ENCODE measurements around the gene NEURL1B.
"Not testable (repeated sequence)": the region's sequence is repeated elsewhere in the genome, so short reads cannot be mapped to it uniquely, and the experiment has no call there.

The NEURL1B gene

DNA sequence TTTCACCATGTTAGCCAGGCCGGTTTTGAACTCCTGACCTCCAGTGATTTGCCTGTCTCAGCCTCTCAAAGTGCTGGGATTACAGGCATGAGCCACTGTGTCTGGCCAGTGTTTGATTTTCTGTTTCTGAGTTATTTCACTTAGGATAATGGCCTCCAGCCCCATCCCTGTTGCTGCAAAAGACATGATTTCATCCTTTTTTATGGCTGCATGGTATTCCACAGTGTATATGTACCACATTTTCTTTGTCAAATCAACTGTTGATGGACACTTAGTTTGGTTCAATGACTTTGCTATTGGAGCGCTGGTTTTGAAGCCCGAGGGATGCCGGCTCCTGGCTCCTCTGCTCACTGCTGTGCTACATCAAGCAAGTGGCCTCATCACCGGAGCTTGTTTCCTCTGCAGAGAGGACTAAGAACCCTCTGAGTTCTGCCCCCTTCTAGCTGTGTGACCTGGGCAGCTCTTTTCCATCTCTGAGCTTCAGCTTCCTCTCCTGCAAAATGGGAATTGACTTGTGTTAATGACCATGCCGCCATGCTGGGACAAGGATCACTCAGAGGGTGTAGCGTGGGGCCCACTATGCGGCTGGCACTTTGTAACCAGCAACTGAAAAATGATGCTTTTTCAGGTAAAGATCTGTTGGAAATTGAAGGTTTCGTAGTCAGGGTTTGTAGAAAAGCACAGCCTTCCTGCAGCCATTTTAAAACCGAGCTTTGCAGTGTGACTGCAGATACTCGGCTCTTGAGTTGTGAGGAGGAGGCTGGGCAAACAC lies 4.6 kb upstream of the NEURL1B start:
- DNase-seq: no peak

DNA sequence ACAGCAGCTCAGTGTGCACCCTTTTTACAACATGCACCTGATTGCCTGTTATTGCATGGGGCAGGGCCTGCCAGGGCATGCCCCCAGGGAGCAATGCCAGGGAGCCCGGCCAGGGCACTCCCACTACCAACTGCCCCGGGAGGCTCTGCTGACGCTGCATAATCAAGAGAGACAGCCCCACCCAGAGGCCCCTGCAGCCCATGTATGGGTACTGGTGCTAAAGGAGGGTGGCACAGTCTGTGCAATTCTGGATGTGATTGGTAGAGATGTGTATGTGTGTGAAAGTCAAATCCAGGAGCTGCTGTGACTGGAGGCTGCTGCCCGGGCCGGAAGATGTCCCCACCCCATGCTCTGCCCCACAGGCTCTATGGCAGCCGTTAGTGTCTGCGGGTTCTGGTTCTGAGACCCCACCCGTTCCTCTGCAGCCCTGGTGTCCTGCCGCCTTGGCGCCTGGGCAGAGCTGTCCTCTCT lies 3.9 kb upstream of the NEURL1B start:
- DNase-seq: no peak

DNA sequence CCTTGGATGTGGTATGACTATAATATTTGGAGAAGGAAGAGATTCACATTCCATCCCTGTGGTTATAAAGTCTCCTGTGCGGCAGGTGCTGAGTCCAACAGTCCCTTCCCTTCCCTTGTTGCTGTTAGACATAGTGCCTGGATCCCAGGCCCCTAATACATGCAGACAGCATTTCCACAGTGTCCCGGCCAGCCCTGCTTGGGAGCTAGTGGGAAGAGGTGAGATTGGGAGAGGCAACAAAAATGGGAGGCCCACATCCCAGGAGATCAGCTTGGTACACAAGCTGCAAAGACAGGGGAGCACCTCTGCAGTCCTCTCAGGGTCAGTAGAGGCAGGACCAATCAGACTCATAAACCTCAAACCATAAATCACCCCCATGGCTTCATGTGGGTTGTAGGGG lies 3.3 kb upstream of the NEURL1B start:
- no peak for DNase-seq

DNA sequence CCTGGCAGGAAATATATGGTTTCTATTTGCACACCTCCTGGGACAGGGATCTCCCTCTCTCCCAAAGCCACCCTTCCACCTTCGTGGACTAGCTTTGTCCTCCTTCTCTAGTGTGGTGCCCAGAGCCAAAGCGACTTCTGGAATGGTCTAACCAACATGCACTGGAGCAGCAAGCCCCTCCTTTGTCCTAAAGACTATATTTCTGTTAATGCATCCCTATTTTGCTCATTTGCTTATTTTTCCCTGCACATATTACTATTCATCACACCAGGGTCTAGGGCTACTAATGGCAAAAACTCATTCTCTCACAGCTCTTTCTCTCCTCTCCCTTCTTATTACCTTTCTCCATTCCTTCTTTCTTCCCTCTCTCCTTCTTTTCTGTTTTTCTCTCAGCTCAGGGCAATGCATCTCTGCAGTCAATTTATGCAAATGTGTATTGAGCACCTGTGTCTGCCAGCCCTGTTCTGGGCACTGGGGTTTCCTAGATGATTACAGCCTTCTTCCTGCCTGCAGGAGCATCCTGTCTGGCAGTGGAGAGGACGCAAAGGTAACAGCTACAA lies 2.8 kb upstream of the NEURL1B start:
- no peak for DNase-seq

DNA sequence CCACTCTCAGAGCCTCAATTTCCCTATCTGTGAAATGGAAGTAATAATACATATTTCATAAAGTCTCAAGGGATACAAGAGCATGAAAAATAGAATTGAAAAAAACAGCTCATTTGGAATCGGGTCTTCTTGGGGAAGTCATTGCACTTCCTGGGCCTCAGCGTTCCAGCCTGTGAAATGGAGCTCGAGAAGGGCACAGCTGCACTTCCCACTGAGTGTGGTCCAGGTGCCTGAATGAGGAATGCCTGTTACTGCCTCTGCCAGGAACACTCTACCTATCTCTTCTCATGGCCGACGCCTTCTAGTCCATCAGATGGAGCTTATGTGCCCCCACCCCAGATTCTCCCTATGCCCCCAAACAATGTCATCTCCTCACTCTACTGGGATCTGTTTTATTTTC lies 924 bp upstream of the NEURL1B start:
- no peak for DNase-seq

DNA sequence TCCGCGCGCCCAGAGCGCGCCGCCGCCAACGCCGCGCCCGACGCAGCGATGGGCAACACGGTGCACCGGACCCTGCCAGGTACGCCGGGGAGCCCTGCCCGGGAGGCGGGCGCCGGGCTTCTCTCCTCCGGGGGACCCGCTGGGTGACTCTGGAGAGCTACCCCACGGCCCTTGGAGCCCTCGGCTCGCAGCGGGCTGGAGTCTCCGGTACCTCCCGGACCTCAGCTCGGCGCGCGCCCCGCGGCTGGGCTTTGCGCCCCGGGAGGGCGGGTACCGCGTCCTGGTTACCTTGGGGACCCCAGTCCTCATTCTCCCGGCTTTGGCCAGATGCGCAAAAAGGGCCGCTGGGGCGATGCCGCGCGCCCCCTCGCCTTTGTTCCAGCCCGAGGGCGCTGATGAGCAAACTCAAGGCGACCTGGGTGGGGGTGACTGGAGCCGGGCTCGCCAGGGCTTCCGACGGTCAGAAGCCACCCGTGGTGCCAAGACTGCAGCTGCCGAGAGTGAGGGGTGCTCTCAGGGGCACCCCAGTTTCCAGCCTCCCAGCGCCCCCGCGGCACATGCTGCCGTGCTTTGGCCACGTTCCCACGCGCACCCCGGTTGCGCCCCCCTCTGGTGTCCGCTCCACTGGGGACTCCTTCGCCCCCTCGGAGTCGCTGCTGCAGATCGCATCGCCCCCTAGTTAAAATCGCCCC lies 442 bp downstream of the NEURL1B start:
- no peak for DNase-seq

DNA sequence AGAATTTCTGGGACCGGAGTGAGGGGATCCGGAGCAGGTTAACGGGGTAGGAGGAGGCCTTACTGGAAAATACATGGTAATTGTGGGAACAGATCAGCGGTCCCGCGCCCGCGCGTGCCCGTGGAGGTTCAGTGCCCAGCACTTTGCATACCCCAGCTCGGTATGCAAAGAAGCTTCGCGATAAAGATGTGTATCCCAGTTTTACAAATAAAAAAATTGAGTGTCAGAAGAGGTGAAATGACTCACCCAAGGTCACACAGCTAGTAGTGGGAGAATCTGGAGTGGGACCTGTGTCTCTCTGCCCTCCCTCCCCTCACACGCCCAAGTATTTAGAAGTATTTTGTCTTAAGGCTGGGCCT lies 967 bp downstream of the NEURL1B start:
- DNase-seq: no peak

DNA sequence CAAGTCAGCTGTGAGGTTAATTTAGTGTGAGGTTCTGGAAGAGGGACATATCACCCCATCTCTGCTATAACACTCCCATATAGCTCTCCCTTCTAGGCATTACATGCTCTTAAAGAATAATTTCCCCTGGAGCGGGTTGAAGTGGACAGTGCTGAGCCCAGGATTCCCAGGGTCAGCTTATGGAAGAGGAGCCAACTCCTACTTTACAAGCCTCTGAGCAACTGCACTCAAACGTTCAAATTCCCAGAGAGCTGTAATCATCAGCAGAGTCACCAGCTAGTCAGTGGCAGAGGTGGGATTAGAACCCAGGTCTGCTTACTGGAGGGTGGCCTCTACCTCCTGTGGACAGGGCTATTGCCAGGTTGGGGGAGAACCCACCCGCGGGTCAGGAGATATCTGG lies 1.4 kb downstream of the NEURL1B start:
- no peak for DNase-seq

DNA sequence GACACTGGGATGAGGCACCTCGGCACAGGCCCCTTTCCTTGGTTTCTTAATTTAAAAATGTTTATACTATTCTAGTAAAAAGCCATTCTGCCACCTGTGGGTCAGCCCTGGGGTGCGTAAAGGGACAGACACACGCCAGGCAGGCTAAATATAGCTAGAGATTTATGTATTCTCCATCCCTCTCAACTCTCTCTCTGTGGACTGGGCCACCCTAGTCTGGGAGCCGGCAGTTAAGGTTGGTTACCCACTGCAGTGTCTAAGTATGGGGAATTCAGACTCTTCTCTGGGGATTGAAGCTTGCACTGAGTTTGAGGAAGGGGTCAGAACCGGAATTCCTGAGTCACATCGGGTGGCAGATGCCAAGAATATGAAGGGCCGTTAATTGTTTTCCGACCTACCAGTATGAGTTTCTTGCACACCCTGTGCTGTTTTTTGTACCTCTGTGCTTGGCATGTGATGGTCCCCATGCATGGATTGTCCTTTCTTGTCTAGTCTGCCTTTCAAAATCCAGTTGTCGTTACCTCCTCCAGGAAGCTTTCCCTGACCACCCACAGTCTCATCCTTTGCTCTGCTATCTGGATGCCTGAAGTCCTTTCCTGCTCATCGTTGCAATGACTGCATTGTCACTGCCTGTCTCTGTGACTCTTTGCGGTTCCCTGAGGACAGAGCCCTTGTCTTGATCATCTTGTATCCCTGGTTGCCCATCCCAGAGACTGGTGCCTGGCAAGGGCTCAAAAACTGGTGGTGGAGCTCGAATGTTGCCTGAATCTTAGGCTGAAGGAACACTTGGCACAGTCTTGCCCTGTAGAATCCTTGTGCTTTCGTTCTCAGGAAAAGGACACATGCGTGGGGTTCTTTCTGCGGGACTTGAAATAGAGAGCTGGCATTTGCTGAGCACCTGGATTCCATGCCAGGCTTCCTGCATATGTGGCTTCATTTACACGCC lies 2.1 kb downstream of the NEURL1B start:
- DNase-seq: no peak

DNA sequence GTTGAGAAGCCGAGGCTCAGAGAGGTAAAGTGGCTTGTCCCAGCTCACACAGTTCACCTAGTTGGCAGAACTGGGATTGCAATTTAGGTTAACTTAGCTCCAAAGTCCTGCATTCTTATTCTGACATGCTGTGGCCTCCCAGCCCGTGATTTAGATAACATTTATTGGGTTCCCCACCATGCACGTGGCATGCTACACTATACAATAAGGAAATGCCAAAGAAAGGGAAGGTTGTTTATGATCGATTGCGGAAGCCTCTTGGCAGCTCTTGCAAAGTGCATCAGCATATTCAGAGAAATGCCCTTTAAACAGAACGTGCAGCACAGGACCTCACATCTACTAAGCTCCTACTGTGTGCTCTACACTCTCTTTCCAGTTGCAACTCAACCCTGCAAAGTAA lies 3.2 kb downstream of the NEURL1B start:
- DNase-seq: no peak

DNA sequence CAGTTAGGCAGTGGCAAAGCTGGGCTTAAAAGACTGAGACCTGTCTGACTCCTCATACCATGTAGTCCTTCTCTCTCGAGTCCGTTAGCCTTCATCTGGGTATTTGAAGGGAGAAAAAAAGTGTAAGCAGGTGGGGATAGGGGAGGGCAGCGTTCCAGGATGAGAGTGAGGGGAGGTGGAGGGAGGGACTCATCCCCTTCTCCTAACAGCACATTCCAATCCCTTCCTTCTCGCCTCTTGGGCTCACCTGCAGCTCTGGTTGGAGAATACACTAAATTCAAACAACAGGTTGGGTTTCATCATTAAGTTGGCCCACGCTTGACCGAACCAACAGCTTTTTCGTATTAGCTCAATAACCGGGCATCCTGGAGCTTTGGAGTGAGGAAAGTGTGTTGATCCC lies 3.6 kb downstream of the NEURL1B start:
- no peak for DNase-seq

DNA sequence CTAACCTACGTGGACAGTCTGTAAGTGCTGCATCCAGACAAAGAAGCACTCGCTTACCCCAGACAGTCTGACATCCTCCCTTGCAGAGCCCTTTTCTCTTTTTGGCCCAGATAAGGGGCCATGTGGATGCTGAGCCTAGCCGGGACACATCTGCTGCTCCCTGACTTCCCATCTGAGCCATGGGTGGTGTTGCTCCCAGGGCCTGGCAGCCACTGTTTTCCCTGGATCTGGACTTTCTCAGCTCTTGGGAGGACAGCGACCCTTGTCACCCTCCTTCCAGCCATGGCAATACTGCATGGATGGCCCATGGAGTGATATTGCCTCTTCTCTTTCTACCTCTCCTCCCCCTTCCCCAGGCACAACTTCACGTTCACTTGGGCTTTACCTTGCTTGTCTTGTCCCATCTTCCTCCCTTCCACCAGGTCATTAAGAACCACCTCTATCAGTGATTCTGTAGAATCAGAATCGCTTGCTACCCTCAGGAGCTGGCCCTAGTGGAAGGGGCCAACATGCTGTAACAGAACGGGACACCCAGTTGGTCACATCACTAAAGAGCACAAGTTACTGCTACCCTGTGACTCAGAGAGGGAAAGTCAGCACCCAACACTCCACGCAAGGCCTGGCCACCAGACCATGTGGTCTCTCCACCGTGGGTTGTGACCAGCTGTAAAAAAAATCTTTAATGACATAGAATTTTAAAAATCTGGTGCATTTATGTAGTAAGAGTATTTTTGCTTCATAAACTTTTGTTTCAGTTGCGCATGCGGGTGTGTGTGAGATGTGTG lies 4.4 kb downstream of the NEURL1B start:
- DNase-seq: no peak

DNA sequence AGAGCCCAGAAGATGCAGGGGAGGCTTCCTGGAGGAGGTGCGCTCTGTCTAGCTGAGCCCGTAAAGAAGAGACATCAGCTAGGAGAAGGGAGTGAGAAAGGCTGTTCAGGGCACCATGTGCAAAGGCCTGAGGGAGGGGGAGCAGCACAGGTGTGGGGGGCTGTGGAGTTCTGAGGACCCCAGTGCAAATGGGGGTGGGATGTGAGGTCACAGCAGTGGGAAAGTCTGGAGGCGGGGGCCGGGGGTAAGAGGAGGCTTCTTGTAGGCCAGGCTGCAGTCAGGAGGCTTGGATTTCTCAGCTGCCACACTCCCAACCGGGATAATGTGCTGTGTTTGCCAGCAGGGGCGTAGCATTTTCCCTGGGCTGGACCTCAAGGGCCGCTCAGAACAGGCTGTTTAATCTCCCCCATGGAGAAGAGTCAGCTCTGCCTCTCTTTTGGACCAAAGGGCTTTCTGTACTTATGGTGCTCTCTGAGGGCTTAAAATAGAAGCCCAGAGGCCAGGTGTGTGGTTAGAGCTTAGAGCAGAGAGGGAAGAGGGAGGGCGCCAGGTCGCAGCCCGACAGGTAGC lies 5.7 kb downstream of the NEURL1B start:
- no peak for DNase-seq

DNA sequence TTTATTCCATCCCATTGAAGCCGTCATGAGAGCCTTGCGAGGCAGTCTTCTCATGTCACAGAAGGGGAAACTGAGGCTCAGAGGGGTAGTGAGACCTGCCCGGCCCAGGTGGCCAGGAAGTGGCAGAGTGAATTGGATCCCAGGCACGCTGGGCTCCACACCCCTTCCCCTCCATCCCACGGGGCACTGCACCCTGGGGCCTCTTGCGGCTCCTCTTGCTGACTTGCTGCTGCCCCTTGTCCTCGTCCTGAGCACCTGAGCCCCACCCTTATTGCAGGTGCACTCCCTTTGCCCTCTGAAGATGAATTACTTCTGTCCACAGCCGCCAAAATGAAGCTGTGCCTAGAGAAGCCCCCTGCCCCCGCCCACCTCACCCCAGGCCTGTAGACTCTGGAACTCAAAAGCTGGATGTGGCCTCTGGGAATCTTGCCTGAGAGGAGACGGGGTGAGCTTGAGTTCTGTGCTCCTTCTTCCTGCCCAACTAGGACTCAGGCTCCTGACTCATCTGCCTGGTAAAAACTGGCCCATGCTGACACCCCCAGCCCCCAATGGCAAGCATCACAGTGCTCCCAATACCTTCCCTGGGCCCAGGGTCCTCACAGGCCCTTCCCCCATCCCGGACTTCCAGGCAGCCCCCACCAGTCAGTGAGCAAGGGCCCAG lies 6.4 kb downstream of the NEURL1B start:
- DNase-seq: no peak

DNA sequence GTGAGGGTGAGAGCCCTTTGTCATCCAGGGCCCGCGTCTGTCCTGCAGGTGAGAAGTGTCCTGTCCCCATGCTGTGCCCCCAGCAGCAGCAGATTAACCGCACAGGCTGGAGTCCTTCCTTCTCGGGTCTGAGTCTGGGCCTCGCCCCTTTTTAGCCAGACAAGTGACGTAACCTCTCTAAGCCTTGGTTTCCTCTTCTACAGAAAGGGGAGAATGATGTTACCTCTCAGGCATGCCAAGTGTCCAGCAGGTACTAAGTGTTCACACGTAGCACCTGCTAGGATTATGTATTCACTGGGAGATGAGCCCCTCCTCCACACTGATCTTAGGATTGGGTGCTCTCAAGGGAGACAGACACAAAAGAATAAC lies 6.9 kb downstream of the NEURL1B start:
- no peak for DNase-seq

DNA sequence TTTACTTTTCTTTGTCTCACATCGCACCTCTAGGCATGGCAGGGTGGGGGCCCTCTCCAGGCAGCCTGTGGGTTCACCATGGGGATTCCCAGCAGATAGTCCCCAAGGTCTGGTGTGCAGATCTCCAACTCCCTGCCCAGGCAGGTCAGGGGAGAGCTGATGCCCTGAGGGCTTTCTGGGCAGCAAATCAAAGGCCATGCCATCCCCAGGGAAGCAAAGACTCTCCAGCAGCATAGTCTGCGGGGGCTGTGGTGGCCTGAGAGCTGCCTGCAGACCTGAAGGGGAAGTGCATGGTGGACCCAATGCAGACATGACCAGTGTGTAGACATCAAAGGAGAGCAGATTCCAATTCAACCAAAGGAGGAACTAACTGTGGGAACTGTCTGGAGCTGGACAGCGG lies 7.7 kb downstream of the NEURL1B start:
- DNase-seq: no peak

DNA sequence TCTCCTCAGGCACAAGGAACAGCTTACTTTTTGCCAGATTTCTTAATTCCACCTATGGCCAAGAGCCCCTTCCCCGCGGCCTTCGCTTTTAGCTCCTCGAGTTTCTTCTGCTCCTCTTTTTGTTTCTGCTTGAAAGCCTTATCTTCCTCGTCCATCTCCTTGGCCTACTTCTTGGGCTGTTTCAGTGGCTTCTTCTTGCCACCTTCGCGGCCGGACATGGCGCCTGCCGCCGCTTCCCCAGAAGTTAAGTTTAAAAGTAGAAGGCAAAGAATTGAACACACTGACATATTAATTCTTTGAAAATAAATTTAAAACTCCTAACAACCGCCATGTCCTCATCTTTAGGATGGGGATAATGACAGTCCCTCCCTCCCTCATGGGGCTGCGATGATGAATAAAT lies 15.4 kb downstream of the NEURL1B start:
- DNase-seq: not testable (repeated sequence)

DNA sequence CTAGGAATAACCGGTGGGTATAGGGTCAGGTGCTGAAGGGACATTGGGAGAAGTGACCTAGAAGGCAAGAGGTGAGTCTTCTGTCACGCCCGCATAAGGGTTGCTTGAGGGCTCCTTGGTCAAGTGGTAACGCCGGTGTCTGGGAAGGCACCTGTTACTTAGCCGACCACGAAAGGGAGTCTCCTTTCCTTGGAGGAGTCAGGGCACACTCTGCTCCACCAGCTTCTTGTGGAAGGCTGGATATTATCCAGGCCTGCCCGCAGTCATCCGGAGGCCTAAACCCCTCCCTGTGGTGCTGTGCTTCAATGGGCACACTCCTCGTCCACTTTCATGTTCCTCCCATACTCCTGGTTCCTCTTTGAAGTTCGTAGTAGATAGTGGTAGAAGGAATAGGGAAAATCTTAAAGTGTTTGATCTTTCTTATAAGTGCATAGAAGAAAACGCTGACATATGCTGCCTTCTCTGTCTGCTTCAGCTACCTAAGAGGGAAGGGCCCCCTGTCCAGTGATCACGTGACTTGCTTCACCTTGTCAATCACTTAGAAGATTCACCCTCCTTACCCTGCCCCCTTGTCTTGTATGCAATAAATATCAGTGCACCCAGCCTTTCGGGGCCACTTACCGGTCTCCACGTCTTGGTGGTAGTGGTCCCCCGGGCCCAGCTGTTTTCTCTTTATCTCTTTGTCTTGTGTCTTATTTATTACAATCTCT lies 16.6 kb downstream of the NEURL1B start:
- DNase-seq: not testable (repeated sequence)

DNA sequence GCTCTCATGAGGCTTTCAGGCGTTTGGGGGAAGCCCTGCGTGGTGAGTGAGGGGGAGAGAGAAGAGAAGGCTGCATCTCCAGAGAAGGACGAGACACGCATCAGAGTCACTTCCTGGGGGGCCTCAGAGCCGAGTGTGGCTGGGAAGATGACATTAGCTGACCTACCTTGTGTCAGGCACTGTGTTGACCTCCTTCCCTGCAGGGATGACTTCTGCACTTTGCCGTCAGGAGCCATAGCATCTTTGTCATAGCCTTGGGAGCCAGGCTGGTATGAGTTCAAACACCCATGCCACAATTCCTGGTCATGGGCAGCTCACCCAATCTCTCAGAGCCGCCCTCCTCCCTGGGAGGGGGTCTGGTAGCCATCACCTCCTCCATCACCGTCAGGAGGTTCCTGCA lies 17.3 kb downstream of the NEURL1B start:
- no peak for DNase-seq

DNA sequence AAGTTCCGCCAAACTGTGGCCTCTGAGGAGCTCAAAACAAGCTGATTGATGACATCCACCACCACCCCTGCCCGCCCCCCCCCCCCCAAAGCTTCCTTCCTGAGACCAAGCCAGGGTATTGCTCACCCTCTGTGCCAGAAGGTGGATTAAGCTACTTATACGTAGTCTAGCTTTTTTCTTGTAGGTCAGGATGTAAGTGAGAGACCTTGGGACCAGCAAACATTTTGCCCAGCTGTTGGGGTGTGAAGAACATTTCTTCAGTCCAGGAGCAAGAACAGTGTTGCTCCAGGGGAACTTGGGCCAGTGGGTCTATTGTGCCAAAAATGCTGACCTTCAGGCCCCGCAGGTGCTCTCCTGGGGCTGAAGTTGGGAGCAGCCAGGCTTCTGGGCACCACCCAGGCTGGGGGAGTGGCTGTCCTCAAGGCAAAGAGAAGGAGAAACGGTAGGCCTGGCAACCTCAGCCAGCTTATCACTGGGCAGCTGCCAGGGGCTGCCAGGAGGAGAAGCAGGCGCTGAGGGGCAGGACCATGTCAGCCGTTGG lies 18.0 kb downstream of the NEURL1B start:
- no peak for DNase-seq

DNA sequence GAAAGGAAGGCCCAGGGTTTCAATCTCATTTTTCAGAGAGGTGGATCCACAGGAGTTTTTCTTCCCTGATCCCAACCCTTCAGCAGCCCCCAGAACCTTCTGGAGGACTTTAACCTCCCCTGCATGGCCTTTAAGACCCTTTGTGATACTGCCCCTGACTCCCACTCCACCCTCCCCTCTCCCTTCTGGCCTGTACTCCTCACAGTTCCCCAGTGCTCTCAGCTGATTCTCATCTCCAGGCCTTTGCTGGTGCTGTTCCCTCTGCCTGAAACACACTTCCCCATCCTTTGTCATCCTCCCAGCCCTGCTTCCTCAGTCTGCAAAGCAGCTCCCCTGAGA lies 18.5 kb downstream of the NEURL1B start:
- DNase-seq: no peak

All from CD4-positive, alpha-beta T cell treated with Interleukin-12 subunit alpha and Interleukin-12 subunit beta, for 1 hour (primary cell).